COLO668 (cell line): Measurements from ENCODE around the gene SLC28A1.
"Not testable (repeated sequence)": the region's sequence is repeated elsewhere in the genome, so short reads cannot be mapped to it uniquely, and the experiment has no call there.

Experiments used
- DNase-seq: peaks from one replicate; lab custom pipeline; 2025; ENCODE audit not compliant: unreplicated experiment; lab: John Stamatoyannopoulos, UW

The SLC28A1 gene

GRCh38 chr15:84907731-84908130 lies 23.3 kb downstream of the SLC28A1 start:
- DNase-seq = no peak

- no peak for DNase-seq
Measured at GRCh38 chr15:84908564-84908963, 24.1 kb downstream of the SLC28A1 start.

- no peak for DNase-seq
Measured at GRCh38 chr15:84909029-84909428, 24.6 kb downstream of the SLC28A1 start.

- no peak for DNase-seq
Measured at GRCh38 chr15:84909782-84910181, 25.3 kb downstream of the SLC28A1 start.

- peak; percentile 76 for DNase-seq
Measured at GRCh38 chr15:84910928-84911623, 26.6 kb downstream of the SLC28A1 start.

- DNase-seq = no peak
Measured at GRCh38 chr15:84911879-84912660, 27.6 kb downstream of the SLC28A1 start.

- DNase-seq = no peak
Measured at GRCh38 chr15:84913360-84913723, 28.9 kb downstream of the SLC28A1 start.

GRCh38 chr15:84914351-84914750 lies 29.9 kb downstream of the SLC28A1 start:
- DNase-seq = no peak

- peak; percentile 93 for DNase-seq
Measured at GRCh38 chr15:84914909-84915605, 30.6 kb downstream of the SLC28A1 start.

GRCh38 chr15:84915606-84915958 lies 31.1 kb downstream of the SLC28A1 start:
- no peak for DNase-seq

GRCh38 chr15:84917452-84917851 lies 33.0 kb downstream of the SLC28A1 start:
- no peak for DNase-seq

- DNase-seq = no peak
Measured at GRCh38 chr15:84919106-84919667, 34.7 kb downstream of the SLC28A1 start.

GRCh38 chr15:84921121-84921520 lies 36.7 kb downstream of the SLC28A1 start:
- DNase-seq = no peak

- no peak for DNase-seq
Measured at GRCh38 chr15:84922530-84922929, 38.1 kb downstream of the SLC28A1 start.

GRCh38 chr15:84924077-84924731 lies 39.7 kb downstream of the SLC28A1 start:
- DNase-seq = no peak

- not testable (repeated sequence) for DNase-seq
Measured at GRCh38 chr15:84924821-84925569, 40.5 kb downstream of the SLC28A1 start.

- DNase-seq = no peak
Measured at GRCh38 chr15:84925906-84926305, 41.4 kb downstream of the SLC28A1 start.

- DNase-seq = no peak
Measured at GRCh38 chr15:84926491-84927230, 42.2 kb downstream of the SLC28A1 start.

- DNase-seq = no peak
Measured at GRCh38 chr15:84928843-84929168, 44.3 kb downstream of the SLC28A1 start.
